GM12875 (cell line): ENCODE results near the gene SPDEF.

Source experiments
- H3K4me3 ChIP-seq: one replicate; pipeline ENCODE4 v1.5.1; 2011; ENCODE audit warnings: low read depth, low read length, control low read depth
- TF ChIP-seq, protein P1 (sequence below): IDR thresholded peaks from 2 replicates; pipeline ENCODE4 v1.5.1; 2011; ENCODE audit warnings: low read depth, mild to moderate bottlenecking, control low read depth, inconsistent platforms, low read length, moderate library complexity, borderline replicate concordance; ENCODE audit not compliant: insufficient read depth

SPDEF gene

GRCh38 chr6:34557228-34557627 lies 1.1 kb upstream of the SPDEF start:
- no peak overlapping the region for H3K4me3 ChIP-seq
- TF ChIP-seq, protein P1, sequence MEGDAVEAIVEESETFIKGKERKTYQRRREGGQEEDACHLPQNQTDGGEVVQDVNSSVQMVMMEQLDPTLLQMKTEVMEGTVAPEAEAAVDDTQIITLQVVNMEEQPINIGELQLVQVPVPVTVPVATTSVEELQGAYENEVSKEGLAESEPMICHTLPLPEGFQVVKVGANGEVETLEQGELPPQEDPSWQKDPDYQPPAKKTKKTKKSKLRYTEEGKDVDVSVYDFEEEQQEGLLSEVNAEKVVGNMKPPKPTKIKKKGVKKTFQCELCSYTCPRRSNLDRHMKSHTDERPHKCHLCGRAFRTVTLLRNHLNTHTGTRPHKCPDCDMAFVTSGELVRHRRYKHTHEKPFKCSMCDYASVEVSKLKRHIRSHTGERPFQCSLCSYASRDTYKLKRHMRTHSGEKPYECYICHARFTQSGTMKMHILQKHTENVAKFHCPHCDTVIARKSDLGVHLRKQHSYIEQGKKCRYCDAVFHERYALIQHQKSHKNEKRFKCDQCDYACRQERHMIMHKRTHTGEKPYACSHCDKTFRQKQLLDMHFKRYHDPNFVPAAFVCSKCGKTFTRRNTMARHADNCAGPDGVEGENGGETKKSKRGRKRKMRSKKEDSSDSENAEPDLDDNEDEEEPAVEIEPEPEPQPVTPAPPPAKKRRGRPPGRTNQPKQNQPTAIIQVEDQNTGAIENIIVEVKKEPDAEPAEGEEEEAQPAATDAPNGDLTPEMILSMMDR, result no peak

- TF ChIP-seq, protein P1, result no peak
- no peak overlapping the region for H3K4me3 ChIP-seq
These were observed 364 bp upstream of the SPDEF start for GRCh38 chr6:34556493-34556892.

DNA sequence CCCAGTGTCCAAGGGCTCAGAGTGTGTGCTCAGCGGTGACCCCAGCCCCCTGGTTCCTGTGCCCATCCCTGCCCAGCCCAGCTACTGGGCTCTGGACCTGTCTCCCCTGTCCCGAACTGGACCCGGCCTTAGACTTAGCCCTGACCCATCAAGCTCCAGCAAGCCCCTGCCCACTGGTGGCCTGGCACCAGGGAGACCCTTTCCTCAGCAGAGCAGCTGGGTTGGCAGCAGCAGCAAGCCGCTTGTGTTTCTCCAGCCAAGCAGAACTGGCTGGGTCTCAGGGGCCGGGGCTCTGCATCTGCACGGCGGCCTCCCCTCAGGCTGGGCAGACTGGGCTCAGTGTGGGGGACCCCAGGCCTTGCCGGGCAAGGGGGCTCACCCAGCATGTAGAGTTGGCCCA lies 801 bp downstream of the SPDEF start:
- TF ChIP-seq, protein P1, result no peak
- no peak overlapping the region for H3K4me3 ChIP-seq

- TF ChIP-seq, protein P1, result no peak
- H3K4me3 ChIP-seq, result no peak overlapping the region
These were observed 1.2 kb downstream of the SPDEF start for GRCh38 chr6:34555007-34555322.

GRCh38 chr6:34554291-34555006 lies 1.7 kb downstream of the SPDEF start:
- TF ChIP-seq, protein P1, result no peak
- no peak overlapping the region for H3K4me3 ChIP-seq

GRCh38 chr6:34553750-34554149 lies 2.4 kb downstream of the SPDEF start:
- TF ChIP-seq, protein P1, result no peak
- no peak overlapping the region for H3K4me3 ChIP-seq

DNA sequence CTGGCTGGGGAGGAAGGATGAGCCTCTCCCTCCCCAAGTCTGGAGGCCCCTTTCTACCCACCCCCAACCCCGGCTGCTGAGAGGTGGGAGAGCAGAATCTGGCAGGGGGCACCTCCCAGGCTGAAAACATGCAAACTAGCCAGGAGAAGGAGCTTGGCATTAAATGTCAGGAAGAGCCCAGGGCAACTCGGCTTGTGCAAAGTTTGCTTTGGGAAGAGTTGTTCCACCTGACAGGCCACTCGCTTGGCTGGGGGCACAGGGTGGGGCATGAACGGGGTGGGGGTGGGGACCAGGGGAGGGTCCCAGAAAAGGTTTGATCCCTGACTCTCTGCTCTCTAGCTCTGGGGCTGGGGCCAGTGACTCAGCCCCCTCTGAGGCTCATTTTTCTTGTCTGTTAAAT lies 3.0 kb downstream of the SPDEF start:
- TF ChIP-seq, protein P1, result no peak
- H3K4me3 ChIP-seq, result no peak overlapping the region
